H1 (cell line): ENCODE results near the gene KCTD8. TPM values are rescaled to one million over a fixed set of nuclear protein-coding genes. Genes with fewer than 3 reads are reported as not detected.

Experiments
- CBX8 ChIP-seq: fragments of 300-800, 300-1000 bp; sonication (generic); IDR thresholded peaks from 2 replicates; pipeline ENCODE4 v1.7.1; 2016; ENCODE audit warnings: low read depth, low read length, borderline replicate concordance
- CHD7 ChIP-seq: fragments of 300-600 bp; sonication (generic); IDR thresholded peaks from 2 replicates; pipeline ENCODE4 v1.7.1; 2012; ENCODE audit warnings: low read length, moderate library complexity, mild to moderate bottlenecking, inconsistent platforms; ENCODE audit not compliant: insufficient replicate concordance
- CTBP2 ChIP-seq: IDR thresholded peaks from 2 replicates; pipeline ENCODE4 v1.7.0; 2011; ENCODE audit warnings: borderline replicate concordance, mild to moderate bottlenecking, moderate library complexity, mixed read lengths, low read length; ENCODE audit not compliant: insufficient read depth, insufficient read length
- JUND ChIP-seq: IDR thresholded peaks from 2 replicates; pipeline ENCODE4 v1.6.1; 2011; ENCODE audit warnings: mild to moderate bottlenecking, improper control_type of control experiment, low read length
- POU5F1 ChIP-seq: IDR thresholded peaks from 2 replicates; pipeline ENCODE4 v1.6.1; 2011; ENCODE audit warnings: low read depth, mild to moderate bottlenecking, low read length, moderate library complexity
- RFX5 ChIP-seq: IDR thresholded peaks from 2 replicates; pipeline ENCODE4 v1.6.1; 2011; ENCODE audit warnings: low read depth, low read length, improper control_type of control experiment, borderline replicate concordance
- RXRA ChIP-seq: IDR thresholded peaks from 2 replicates; pipeline ENCODE4 v1.6.1; 2011; ENCODE audit warnings: low read depth, mild to moderate bottlenecking, low read length, moderate library complexity; ENCODE audit not compliant: insufficient read depth
- SIRT6 ChIP-seq: IDR thresholded peaks from one replicate; pipeline ENCODE4 v1.7.1; 2012; ENCODE audit warnings: low read length, inconsistent platforms
- SUZ12 ChIP-seq: fragments of 200-600 bp; sonication (generic); IDR thresholded peaks from 2 replicates; pipeline ENCODE4 v1.6.1; 2012; ENCODE audit warnings: mild to moderate bottlenecking, inconsistent platforms, low read length, moderate library complexity, mixed read lengths
- polyA plus RNA-seq, 7 experiments: library from polyadenylated mRNA; depleted of rRNA in 3 of 7; stranded (reverse) in 5 of 7; unstranded in 2 of 7; fragments of >200 nt in 5 of 7; fragments of 200-250 nt in 2 of 7; gene quantifications; 1 replicate in 5 of 7; 2 replicates in 1 of 7; 4 replicates in 1 of 7; pipeline versions ENCODE4 v1.2.1 to v1.2.3, GENCODE V29; 2011 to 2013; ENCODE audit warnings: missing spikeins in 2 of 7, mixed read lengths in 2 of 7
- total RNA-seq: library from RNA; stranded (reverse); fragmentation: NEBNext Ultra II Directional; extraction: Animal tissue kit (Norgen Biotek cat#: 25700); gene quantifications from 2 replicates; pipeline ENCODE4 v1.2.1, GENCODE V29; 2021

KCTD8 gene
- total and polyA plus RNA-seq, 2 of the 8 experiments (the other 6 are each of a cell fraction or from before 2014, with no cell fraction given), result 2.9 to 3.7 TPM

- no peak for TF ChIP-seq CHD7
- no peak for TF ChIP-seq POU5F1
- no peak for TF ChIP-seq RXRA
- TF ChIP-seq CBX8, result no peak
- TF ChIP-seq SIRT6, result no peak
- TF ChIP-seq CTBP2, result no peak
- no peak for TF ChIP-seq SUZ12
- no peak for TF ChIP-seq RFX5
- no peak for TF ChIP-seq JUND
- TF ChIP-seq, all 59 proteins: peak for 0
These were observed 46.4 kb upstream of the KCTD8 start (continued) for GRCh38 chr4:44494810-44495701.
